GM21526 (cell line): Measurements from ENCODE around the gene ADCY10.
"Not testable (repeated sequence)": the region's sequence is repeated elsewhere in the genome, so short reads cannot be mapped to it uniquely, and the experiment has no call there.

Experiments used
- ATAC-seq: cut with Tn5 transposase; IDR thresholded peaks from one replicate; pipeline ENCODE4 v1.9.1; 2021; ENCODE audit warnings: moderate library complexity; ENCODE audit not compliant: unreplicated experiment, low FRiP score

ADCY10 gene

DNA sequence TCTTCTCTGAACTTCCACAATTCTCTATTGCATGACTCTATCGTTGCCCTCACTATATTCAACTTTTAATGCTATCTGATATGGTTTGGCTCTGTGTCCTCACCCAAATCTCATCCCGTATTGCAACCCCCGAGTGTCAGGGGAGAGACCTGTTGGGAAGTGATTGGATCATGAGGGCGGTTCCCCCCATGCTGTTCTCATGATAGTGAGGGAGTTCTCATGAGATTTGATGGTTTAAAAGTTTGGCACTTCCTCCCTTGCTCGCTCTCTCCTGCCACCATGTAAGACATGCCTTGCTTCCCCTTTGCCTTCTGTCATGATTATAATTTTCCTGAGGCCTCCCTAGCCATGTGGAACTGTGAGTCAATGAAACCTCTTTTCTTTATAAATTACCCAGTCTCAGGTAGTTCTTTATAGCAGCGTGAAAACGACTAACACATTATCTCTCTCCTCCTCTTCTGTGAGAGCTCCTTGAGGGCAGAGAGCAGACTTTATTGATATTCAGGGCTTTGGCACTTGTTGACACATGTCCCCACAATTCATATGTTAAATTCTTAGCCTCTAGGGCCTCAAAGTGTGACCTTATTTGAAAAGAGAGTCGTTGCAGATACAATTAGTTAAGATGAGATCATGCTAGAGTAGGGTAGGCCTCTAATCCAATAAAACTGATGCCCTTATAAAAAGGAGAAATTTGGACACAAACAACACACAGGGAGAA, 52.1 kb downstream of the ADCY10 start:
- ATAC-seq = no peak

DNA sequence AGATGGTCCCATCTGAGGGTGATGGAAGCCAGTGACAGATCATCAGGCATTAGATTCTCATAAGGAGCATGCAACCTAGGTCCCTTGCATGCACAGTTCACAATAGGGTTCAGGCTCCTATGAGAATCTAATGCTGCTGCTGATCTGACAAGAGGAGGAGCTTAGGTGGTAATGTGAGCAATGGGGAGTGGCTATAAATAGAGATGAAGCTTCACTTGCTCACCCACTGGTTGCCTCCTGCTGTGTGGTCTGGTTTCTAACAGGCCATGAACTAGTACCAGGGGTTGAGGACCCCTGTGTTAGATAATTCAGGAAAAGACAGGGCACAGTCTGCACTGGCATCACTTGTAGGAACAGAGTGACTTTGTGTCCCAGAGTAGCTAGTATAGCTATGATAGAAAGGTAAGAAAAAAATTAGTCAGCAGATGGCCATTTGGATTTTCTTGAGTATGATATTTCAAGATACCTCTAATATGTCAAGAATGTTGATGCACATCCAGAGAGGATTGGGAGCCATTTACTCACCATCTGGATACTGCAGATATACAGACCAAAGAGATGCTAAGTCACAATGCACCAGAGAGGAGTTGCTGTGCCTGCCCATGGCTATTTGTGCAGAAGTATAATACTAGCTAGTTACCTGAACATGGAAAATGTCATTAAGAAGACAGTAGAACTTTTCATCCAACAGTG, 53.6 kb downstream of the ADCY10 start:
- no peak for ATAC-seq

DNA sequence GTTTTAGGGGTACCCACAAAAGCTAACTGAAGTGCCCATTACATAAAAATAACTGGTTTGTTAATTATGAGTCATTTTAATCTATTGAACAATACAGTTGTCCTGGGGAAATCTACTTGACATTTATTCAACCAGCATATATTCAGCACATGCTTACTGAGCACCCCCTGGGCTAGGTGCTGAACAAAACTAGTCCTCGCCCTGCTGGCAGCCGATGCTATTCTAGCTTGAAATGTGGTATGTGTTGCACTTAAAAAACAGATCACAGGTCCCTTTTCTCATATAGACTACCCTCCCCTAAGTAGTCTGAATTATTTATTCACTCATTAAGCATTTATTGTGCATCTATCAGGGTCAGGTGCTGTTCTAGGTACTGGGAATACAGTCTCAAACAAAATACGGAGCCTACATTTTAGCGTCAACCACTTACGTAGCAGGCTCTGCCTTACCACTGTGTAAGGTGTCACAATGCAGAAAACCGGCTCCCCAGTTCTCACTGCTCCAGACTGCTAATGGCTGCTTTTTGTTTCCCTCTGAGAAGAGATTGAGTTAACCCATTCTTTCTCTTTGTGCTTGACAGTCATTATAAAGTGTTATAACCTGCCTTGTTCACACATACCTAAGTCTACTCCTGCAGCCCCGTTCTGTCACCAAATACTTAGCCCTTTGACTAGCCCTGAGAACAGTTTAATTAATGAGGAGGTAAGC, 57.1 kb downstream of the ADCY10 start:
- no peak for ATAC-seq

- no peak for ATAC-seq
Measured at GRCh38 chr1:167854184-167854583, 59.8 kb downstream of the ADCY10 start.

- ATAC-seq = no peak
Measured at GRCh38 chr1:167849666-167850065, 64.3 kb downstream of the ADCY10 start.

DNA sequence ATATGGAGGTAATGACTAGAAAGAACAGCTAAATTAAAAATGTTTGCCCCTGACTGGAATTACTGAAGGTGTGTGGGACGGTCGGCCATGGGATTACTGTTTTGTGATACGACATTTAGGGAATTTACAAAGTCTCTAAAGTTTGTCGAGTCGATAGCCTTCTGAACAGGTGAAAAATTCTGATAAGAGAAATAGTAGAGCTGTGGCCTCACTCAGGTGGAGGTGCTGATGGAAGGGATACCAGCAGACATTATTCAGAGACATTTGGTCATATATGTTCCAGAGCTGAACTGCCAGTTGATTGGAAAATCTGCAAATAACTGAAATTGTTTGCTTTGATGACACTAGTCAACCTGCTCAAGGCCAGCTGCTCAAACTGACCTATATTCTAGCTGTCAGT, 71.1 kb downstream of the ADCY10 start:
- ATAC-seq = no peak

DNA sequence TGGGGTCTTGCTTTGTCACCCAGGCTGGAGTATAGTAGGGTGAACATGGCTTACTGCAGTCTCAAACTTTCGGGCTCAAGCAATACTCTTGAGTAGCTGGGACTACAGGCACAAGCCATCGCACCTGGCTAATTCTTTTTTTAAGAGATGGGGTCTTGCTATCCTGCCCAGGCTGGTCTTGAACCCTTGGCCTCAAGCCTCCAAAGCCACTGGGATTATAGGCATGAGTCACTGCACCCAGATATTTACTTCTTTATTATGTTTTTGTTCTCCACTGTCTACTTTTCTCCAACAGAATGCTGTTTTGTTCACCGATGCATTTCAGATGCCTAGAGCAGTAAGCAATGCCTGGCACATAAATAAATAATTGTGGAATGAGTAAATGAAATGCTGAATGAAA, 72.4 kb downstream of the ADCY10 start:
- ATAC-seq = no peak

DNA sequence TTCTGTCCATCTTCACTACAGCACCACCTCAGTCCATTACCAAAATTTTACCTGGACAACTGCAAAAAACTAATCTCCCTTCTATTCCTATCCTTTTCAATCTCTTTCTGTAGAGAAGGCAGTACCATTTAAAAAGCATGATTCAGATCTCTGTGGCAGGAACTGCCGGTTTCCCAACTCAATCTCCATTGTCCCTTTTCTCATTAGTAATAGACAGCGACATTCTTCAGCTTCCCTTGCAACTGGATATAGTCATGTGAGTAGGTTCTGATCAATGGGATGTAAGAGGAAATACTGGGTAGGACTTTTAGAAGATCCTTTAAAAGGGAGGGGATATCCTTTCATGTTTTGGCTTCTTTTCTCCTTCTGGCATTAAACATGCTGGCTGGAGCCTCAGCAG, 74.9 kb downstream of the ADCY10 start:
- no peak for ATAC-seq

DNA sequence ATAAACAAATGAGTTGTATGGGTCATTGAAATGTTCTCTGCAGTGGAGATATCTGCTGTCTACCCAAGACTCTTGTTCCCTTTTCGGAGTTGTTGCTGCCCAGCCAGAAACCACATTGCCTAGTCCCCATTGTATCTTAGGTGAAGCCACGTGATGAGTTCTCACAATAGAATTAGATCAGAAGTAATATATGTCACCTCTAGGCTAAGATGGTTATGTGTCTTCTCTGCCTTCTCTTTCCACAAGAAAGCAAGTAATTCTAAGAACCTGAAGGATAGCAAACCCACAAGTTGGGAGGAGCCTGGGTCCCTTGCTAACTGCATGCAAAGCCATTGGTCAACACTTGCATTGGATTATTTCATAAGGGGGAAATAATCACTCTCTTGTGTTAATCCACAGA, 76.6 kb downstream of the ADCY10 start:
- no peak for ATAC-seq

GRCh38 chr1:167836197-167836596, 77.7 kb downstream of the ADCY10 start:
- ATAC-seq = no peak

DNA sequence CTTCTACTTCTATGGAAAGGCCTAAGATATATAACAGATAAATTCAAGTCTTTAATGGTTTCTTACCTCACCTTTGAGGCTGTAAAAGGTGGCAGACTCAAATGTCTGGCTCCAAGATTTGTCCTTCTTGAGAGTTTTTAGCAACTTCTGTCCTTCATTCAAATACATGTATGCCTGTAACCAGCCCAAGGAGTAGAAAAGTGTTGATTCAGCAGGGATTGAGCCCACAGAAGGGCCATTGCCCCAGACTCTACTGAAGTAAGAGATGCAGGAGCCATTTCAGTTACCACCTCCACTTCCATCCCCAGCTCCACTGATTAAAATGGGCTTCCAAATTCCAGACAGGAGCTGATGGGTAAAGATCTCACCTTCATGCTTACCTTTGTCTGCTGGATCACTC, 80.0 kb downstream of the ADCY10 start:
- ATAC-seq = no peak

- no peak for ATAC-seq
Measured at GRCh38 chr1:167832693-167833092, 81.2 kb downstream of the ADCY10 start.

DNA sequence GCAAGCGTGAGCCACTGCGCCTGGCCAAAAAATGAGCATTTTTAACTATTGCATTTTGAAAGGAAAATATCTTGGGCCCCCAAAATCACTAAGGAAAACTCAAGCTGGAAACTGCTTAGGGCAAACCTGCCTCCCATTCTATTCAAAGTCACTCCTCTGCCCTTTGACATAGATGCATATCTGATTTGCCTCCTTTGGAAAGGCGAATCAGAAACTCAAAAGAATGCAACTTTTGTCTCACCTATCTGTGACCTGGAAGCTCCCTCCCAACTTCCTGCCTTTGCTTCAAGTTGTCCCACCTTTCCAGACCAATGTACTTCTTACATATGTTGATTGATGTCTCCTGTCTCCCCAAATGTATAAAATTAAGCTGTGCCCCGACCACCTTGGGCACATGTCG, 83.3 kb downstream of the ADCY10 start:
- not testable (repeated sequence) for ATAC-seq

GRCh38 chr1:167829868-167830267, 84.1 kb downstream of the ADCY10 start:
- ATAC-seq = no peak

DNA sequence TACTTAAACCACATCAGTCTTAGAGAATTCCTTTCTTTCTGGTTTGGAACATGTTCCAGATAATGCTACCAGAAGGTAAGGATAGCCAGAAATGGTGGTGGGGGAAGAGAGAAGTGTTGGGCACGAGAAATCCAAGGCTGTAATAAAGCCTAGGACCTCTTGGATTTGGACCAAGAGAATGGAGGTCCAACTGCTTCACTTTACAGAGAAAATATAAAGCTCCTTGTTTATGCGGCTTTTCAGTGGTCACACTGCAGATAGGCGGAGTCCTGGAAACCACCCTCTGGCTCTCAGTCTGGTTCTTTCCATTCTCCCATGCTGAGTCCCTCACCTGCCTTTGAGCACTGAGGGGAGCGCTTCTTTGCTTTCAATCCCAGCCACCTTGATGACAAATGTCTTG, 87.8 kb downstream of the ADCY10 start:
- no peak for ATAC-seq

DNA sequence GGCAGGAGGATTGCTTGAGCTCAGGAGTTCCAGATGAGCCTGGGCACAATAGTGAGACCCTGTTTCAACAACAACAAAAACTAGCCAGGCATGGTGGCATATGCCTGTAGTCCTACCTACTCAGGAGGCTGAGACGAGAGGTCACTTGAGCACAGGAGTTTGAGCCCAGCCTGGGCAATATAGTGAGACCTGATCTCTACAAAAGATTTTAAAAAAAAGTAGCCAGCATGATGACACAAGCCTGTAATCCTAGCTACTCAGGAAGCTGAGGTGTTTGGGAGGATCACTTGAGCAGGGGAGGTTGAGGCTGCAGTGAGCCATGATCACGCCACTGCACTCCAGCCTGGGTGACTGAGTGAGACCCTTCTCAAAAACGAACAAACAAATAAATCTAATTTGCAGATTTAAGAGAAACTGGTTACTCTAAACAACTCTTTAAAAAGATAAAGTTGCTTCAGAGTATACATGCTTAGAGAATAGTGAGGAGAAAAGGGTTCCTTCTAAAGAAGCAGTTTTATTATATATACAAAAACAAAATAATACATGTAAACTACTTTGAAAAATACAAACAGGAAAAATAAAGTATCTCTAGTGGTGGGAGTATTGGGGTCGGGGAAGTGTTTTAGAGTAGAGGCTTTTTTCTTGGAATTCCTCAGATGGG, 88.4 kb downstream of the ADCY10 start:
- no peak for ATAC-seq

GRCh38 chr1:167824163-167824794, 89.7 kb downstream of the ADCY10 start:
- no peak for ATAC-seq

- ATAC-seq = no peak
Measured at GRCh38 chr1:167821969-167822685, 91.8 kb downstream of the ADCY10 start.

GRCh38 chr1:167821356-167821685, 92.6 kb downstream of the ADCY10 start:
- ATAC-seq = no peak

DNA sequence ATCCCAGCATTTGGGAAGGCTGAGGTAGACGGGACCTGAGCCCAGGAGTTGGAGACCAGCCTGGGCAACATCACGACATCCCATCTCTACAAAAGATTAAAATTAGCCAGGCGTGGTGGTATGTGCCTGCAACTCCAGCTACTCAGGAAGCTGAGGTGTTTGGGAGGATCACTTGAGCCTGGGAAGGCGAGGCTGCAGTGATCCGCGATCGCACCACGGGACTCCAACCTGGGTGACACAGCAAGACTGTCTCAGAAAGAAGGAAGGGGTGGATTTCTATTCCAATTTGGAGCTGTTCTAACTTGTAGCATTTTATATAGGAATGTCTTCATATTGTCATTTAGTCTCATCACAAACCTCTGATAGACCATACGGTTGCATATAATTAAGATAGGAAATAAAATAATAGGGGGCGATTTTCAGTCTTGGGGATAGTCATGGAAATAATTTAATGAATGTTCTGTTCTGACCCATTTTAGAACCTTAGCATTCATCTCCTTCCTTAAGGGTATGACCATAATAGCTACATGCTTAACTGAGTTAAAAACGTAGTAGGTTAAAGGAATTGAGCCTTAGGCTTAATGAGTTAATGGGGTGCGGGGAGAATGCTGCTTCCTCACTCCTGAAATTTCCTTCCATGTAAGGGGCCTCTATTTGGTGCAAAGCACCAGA, 93.1 kb downstream of the ADCY10 start:
- no peak for ATAC-seq
